ENCODE data around the gene ALG9. TPM values are rescaled to one million over a fixed set of nuclear protein-coding genes. Genes with fewer than 3 reads are reported as not detected.
A peak's percentile ranks its signal among the peaks of the same experiment; 100 is the strongest.

The ALG9 gene
- total RNA-seq = 10 to 100 TPM; 31.8 to 46.2 (median 43.9) TPM

GRCh38 chr11:111870886-111871692 is at the start of gene ALG9:
Gene ALG9 (minus strand): TSS chr11:111871581. CDS start chr11:111871482, 99 bp downstream.
- H3K27ac ChIP-seq = peak within 1 kb of the TSS; percentile 92 to 95
- peak; percentile 47 to 77 for DNase-seq (ENCODE audit: low spot score in 2 of 2)
- no peaks in the 10 kb centered on the region for H3K36me3 ChIP-seq
- peaks cover 0 to 7% of the 10 kb centered on the region in 2 donors for H3K4me1 ChIP-seq
- H3K4me3 ChIP-seq = peak within 1 kb of the TSS; percentile 95 to 97 (median 97)
- intact Hi-C loops (cut with DNase I; ENCODE audit: low total_unique reads) = no loop called here
- H3K27me3 ChIP-seq = no peaks in the 10 kb centered on the region
- TF ChIP-seq, protein P1, sequence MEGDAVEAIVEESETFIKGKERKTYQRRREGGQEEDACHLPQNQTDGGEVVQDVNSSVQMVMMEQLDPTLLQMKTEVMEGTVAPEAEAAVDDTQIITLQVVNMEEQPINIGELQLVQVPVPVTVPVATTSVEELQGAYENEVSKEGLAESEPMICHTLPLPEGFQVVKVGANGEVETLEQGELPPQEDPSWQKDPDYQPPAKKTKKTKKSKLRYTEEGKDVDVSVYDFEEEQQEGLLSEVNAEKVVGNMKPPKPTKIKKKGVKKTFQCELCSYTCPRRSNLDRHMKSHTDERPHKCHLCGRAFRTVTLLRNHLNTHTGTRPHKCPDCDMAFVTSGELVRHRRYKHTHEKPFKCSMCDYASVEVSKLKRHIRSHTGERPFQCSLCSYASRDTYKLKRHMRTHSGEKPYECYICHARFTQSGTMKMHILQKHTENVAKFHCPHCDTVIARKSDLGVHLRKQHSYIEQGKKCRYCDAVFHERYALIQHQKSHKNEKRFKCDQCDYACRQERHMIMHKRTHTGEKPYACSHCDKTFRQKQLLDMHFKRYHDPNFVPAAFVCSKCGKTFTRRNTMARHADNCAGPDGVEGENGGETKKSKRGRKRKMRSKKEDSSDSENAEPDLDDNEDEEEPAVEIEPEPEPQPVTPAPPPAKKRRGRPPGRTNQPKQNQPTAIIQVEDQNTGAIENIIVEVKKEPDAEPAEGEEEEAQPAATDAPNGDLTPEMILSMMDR (IDR thresholded peaks at IDR 0.05) = peak; percentile 13 to 44 (median 33)
- peak; percentile 50 to 71 (median 71) for TF ChIP-seq POLR2AphosphoS5 (IDR thresholded peaks at IDR 0.05)
- TF ChIP-seq POLR2A (IDR thresholded peaks at IDR 0.05) = no peak
- H3K9me3 ChIP-seq = no peaks in the 10 kb centered on the region

- H3K36me3 ChIP-seq = no peaks in the 10 kb centered on the region
- no peak overlapping the region for H3K4me3 ChIP-seq
- no peaks in the 10 kb centered on the region for H3K27me3 ChIP-seq
- intact Hi-C loops (cut with DNase I; ENCODE audit: low total_unique reads) = loop anchor here (5.0 kb wide), 1 partner anchor 66 kb away; no protein-coding TSS in a partner anchor
- H3K4me1 ChIP-seq = peaks cover 0 to 8% of the 10 kb centered on the region in 2 donors
- TF ChIP-seq POLR2AphosphoS5 (IDR thresholded peaks at IDR 0.05) = no peak
- TF ChIP-seq, protein P1 (IDR thresholded peaks at IDR 0.05) = no peak
- TF ChIP-seq POLR2A (IDR thresholded peaks at IDR 0.05) = no peak
- H3K27ac ChIP-seq = peak overlapping the region in 1 of 2 donors; percentile 18
- H3K9me3 ChIP-seq = no peaks in the 10 kb centered on the region
- no peak for DNase-seq (ENCODE audit: low spot score in 2 of 2)
Measured at GRCh38 chr11:111920908-111921307, 49.5 kb upstream of the ALG9 start.

DNA sequence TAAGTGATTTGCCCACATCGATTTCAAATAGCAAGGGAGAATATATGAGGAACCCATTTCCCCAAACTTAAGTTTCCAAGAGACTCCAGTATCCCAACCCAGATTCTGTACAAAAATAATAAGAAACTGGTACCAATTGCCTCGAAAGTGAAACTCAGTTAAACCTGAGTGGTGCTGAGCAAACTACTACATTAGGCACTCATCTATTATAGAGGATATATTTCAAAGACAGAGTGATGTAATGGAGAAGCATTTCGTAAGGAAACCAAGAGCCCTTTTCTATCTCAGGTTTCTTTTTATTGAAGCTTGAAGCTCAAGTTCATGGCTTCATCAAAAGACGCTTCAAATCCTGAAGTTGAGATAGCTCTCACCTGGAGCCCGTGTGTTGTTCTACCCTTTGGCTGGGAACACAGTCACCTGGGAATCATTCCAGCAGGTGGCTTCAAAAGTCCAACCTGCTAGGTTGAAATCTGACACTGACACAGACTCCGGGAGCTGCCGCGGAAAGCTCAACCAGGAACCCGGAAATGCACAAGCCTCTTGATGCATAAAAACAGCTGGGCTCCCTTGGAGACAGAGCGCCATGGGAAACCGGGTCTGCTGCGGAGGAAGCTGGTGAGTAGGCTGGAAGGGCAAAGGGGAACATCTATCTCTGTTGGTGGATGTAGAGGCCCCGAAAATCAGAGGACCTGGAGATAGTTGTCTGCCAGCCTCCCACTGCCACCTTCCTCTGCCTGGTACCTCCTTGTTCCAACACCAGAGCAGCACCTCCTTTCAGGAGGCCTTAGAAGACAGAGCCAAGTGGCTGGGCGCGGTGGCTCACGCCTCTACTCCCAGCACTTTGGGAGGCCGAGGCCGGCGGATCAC is 47.2 kb upstream of the ALG9 start, which contains the start of gene C11orf52:
Gene C11orf52, plus strand, starts transcription at position 524 of the 867 bp plus-strand sequence. Its CDS starts 60 bp downstream, at position 584.
- no peaks in the 10 kb centered on the region for H3K36me3 ChIP-seq
- peak within 1 kb of the TSS; percentile 90 to 96 for H3K27ac ChIP-seq
- peaks cover 0 to 3% of the 10 kb centered on the region in 2 donors for H3K4me1 ChIP-seq
- TF ChIP-seq POLR2AphosphoS5 (IDR thresholded peaks at IDR 0.05) (peak in 2 of 3 donors; percentile 53 to 71), POLR2A (IDR thresholded peaks at IDR 0.05) (no peak)
- TF ChIP-seq, protein P1 (IDR thresholded peaks at IDR 0.05) = peak in 2 of 3 donors; percentile 13 to 23
- H3K4me3 ChIP-seq = peak within 1 kb of the TSS in 2 of 3 donors; percentile 40 to 53
- intact Hi-C loops (cut with DNase I; ENCODE audit: low total_unique reads) = no loop called here
- no peaks in the 10 kb centered on the region for H3K9me3 ChIP-seq
- peak; percentile 82 to 86 for DNase-seq (ENCODE audit: low spot score in 2 of 2)
- no peaks in the 10 kb centered on the region for H3K27me3 ChIP-seq

DNA sequence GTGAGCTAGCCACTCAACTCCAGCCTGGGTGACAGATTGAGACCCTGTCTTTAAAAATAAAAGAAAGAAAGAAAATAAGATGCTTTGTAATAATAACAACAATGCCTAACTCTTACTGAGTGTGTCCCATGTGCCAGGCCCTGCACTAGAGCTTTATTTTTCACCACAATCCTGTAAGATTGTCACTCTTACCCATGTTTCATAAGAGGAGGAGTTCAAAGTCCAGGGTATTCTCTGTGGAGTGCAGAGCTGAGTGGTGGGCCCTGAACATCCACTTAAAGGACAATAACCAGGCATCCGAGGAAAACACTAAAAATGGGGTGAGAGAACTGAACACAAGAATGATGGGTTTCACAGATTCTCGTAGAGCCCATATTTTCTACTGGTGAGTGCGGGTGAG is 46.4 kb upstream of the ALG9 start:
- H3K9me3 ChIP-seq = no peaks in the 10 kb centered on the region
- no peaks in the 10 kb centered on the region for H3K36me3 ChIP-seq
- H3K27me3 ChIP-seq = no peaks in the 10 kb centered on the region
- DNase-seq (ENCODE audit: low spot score in 2 of 2) = no peak
- intact Hi-C loops (cut with DNase I; ENCODE audit: low total_unique reads) = no loop called here
- TF ChIP-seq POLR2AphosphoS5 (IDR thresholded peaks at IDR 0.05) = no peak
- TF ChIP-seq POLR2A (IDR thresholded peaks at IDR 0.05) = no peak
- TF ChIP-seq, protein P1 (IDR thresholded peaks at IDR 0.05) = no peak
- H3K4me1 ChIP-seq = no peaks in the 10 kb centered on the region
- H3K27ac ChIP-seq = peak overlapping the region; percentile 90 to 96
- no peak overlapping the region for H3K4me3 ChIP-seq

Data from breast epithelium (tissue), 4 donors.